Measurements from ENCODE around the gene DHX15.

The DHX15 gene

DNA sequence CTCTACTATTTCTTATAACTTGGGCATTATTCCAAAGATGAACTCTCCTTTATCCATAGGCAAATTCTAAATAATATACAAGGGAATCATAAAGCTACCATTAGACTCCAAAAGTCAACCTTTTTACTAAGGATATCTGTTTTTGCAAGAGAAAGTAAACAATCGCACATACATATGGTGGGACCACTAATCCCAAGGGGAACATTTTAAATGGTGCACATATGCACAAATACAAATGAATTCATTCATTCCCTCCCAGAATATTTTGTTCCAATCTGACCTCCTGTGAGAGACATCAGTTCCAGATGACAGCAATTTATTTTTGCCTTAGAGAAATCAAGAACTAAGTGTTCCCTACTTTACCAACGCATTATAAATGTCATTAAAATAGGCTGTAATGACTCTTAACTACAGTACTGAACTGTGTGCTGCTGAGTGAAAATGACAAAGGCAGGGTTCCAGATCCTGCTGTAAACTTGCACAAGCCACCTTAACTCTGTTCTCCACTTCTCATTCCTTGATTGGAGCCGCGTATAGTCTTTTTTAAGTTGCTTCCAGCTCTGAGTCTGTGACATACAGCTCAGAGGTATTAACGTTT lies 2.0 kb downstream of the DHX15 start:
- no peak for DNase-seq

DNA sequence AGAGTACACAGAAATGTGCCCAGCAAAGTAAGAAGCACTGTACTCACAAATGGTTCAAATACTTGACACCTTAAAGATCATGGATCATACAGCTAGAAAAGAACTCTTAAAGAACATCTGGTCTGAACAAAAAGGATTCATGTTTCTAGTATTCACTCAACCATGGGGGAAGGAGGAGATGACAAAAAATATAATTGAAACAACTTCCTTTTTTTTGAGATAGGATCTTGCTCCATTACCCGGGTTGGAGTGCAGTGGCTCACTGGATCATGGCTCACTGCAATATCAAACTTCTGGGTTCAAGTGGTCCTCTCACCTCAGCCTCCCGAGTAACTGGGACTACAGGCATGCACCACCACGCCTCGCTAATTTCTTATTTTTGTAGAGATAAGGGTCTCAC lies 6.0 kb downstream of the DHX15 start:
- DNase-seq = no peak

DNA sequence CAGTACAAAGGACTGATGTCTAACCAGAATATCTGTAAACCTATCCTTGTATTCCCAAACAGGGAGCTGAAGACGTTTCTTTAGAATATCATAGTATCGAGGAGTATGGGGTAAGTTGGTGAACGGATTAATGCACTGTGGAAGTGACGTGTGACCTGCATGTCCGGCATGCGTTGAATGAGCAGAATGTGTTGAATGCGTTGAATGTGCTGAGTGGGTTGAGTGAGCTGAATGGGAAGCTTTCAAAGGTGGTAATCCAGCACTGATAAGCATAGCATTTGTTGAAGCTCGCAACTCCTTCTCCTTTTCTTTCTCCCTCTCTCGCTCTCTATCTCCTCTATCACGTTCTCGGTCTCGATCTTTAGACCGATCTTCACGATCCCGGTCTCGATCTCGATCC lies 8.1 kb downstream of the DHX15 start:
- no peak for DNase-seq

DNA sequence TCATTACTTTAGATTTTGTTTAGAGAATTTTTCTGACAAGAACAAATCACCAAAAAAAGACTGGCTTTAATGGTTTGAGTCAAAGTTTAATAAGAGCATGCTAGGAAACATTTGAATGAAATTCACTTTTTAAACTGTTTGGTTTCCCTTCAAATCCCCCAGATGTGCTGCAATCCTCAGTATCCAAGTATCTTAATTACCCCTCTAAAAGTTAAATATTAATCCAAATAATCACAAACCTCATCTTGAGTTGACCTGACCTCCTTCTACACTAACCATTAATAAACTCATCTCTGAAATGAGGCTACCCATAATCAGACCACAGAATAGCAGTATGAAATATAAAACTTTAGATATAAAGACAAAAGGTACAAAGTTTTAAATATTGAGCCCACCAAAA lies 10.1 kb downstream of the DHX15 start:
- no peak for DNase-seq

DNA sequence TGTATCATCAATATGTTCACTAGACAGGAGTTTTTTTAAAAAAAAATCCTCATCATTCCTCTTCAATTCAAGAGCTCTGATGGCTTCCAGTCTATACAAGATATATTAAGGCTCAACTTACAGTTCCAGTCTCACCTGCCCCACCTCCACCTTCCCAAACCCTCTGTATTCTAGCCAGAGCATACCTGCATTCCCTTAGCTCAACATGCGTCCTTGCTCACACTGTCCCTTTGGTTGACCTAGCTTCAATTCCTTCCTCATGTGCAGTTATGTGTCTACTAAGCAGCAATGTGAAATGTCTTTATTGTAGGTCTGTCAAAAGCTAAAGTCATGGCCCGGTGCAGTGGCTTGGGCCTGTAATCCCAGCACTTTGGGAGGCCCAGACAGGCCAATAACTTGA lies 10.8 kb downstream of the DHX15 start:
- no peak for DNase-seq

DNA sequence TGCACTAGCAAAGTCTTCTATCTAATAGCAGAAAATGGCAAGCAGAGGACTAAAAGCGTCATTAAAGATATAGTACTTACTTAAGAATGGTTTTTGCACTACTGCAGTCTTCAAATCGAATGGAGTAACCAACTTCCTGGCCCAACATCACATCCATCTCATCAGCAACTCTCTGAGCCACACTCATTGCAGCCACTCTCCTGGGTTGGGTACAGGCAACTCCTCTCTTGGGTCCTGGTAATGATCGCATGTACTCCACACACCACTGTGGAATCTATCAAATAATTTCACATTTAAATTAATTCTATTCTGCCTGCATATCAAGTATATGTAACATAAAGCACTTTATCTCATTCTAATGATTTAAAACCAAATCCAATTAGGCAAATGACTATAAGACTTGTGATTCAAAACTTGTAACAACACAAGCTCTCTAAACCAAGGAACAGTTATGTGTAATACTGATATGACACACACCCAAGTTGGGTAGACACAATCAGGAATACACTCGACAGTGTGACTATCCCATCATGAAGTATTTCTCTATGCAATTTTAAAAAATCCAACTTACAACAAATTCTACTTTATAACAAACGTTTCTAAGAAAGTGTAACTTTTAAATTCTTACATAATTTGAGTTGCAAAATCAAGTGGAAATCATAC lies 13.6 kb downstream of the DHX15 start:
- DNase-seq = no peak

DNA sequence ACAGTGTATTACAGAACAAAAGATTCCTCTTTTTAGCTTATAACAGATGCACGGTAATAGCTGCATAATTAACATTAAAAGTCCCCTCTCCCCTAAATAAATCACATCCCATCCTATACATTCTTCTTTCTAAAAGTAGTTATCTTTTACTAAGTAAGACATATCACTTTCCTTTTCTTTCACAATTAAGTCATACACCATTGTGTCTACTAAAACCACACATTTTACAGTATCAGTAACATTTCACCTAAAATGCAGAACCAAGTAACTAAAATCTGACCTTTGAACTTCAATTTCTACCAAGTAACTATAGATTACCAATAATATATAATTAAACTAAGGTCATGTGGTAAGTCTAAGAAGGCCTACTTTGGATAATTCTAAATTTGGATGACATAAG lies 14.2 kb downstream of the DHX15 start:
- DNase-seq = no peak

DNA sequence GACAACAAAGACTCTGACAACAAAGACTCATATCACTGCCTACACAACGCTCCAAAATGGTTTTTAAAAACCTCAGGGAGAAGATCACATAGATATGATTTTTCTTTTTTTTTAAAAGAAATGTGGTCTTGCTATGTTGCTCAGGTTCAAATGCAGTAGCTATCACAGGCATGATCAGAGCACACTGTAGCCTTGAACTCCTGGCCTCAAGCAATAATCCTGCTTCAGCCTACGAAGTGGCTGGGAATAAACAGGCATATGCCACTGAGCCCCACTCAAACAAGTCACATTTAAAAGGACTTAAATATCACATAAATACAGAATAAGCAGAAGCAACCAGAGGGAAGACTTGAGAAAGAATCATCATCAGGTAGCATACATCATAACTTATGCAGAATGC lies 14.7 kb downstream of the DHX15 start:
- DNase-seq = no peak

DNA sequence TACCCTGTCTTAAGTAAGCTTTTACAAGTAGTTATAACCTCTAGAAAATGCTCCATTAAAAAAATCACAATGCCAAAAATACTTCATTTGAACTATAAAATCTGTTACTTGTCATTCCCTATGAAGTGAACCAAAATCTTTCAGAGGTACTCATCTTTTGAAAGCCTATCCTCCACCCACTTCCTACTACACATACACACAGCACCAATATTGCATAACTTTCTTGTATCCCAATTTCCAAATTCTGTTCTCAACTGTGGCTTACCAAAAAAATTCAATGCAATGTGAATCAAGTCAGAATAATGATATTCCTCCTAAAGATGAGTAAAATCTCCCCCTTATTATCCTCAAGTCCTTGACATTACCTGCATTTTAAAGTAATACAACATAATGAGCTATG lies 15.9 kb downstream of the DHX15 start:
- DNase-seq = no peak

DNA sequence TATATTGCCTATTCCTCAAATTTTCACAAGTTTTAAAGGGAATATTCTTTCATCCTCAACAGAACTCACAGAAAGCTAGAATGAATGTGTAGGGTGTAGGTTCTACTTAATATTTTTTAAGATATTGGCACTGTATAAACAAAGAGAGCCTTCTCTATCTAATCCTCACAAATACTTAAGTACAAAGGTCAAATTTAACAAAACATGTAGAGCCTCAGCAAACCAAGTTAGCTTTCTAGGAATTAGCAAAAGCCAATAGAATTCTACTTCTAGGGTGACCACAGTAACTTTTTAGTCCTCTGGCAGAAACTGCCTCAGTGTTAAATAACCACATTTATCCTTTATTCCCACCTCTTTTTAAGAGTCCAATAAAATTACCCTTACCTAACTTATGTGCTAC lies 19.3 kb downstream of the DHX15 start:
- DNase-seq = no peak

DNA sequence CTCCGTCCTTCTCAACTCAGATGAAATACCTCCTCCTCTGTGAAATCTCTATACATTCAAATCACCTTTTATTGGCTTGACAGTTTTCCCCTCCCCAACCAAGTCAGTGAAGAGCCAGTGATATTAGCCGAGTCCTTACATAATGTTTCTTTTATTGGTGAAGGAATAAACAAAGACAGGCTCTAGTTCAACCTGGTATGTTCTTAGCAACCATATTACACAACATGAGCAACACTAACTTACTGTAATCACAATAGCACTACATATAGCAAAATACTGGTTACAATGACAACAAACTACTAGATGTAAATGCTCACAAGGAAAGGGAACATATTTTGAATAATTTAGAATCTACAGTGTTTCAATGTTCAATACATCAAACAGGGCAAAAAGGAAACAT lies 19.9 kb downstream of the DHX15 start:
- DNase-seq = no peak

DNA sequence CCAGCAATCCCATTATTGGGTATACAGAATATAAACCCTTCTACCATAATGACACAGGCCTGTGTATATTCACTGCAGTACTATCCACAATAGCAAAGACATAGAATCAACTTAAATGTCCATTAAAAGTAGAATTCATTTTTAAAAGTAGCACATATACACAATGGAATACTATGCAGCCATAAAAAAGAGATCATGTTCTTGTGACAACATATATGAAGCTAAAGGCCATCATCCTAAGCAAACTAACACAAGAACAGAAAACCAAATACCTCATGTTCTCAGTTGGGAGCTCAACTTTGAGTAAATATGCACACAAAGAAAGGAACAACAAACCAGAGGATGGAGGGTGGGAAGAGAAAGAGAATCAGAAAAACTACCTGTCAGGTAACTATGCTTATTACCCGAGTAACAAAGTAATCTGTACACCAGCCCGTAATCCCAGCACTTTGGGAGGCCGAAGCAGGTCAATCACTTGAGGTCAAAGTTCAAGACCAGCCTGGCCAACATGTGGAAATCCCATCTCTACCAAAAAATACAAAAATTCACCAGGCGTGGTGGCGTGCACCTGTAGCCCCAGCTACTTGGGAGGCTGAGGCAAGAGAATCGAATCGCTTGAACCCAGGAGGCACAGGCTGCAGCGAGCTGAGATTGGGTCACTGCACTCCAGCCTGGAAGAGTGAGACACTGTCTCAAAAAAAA lies 22.8 kb downstream of the DHX15 start:
- DNase-seq = no peak

DNA sequence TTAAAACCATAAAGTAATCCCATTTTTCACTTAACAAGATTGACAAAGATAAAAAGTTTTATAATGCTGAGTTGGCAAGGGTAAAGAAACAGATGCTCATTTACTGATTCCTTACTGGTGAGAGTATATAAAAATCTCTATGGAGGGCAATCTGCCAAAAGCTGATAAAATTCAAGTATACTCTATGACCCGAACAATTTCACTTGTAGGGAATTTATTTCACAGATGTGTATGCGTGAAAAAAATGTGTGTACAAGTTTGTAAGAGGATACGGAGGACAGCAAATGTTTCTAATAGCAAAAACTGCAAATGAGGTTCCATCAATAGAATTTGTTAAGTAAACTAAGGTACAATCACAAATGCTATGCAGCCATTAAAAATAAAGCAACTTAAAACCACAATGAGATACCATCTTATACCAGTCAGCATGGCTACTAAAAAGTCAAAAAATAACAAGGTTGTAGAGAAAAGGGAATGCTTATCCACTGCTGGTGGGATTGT lies 23.4 kb downstream of the DHX15 start:
- DNase-seq = no peak

DNA sequence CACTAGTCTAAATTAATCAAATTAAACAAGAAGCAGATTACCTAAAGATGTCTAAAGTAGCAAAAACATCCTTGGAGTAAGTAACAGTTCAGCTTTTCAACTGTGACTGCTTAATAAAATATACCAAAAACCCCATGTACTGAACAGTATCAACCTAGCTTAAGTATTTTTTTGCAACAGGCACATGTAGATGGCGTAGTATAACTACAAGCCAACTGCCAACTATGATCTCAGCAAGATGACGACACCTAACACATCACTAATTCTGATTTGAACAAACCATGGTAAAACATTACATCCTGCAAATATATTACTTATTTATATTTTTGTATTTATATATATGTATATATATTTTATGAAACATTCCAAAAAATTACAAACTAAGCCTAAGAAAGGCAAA lies 24.5 kb downstream of the DHX15 start:
- no peak for DNase-seq

DNA sequence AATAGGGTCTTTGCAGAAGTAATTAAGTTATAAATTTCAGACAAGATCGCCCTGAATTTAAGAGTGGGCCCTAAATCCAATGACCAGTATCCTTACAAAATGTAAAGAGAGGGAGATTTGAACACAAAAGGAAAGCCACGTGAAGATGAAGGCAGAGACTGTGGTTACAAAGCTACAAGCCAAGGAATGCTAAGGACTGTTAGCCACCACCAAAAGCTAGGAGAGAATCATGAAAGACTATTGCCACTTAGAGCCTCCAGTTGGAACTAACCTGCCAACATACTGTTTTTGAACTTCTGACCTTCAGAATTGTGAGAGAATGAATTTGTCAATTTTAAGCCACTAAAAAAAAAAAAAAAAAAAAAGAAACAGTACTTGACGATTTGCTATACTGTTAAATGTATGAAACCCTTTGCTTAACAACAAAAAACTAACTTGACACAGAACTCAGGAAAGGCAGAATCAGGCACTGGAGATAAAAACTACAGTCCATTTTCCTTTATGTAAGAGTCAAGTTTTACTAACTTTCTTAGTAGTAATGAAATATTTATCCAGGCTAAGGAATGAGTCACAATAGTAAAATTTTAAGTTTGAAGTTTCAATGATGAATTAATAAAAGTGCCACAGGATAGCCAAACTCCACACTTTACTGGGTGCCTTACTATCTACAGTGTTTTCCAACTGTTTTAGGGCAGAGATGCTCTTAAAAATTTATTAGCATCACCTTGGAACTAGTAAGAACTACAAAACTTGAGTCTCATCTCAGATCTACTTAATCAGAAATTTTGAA lies 25.1 kb downstream of the DHX15 start:
- DNase-seq = no peak

DNA sequence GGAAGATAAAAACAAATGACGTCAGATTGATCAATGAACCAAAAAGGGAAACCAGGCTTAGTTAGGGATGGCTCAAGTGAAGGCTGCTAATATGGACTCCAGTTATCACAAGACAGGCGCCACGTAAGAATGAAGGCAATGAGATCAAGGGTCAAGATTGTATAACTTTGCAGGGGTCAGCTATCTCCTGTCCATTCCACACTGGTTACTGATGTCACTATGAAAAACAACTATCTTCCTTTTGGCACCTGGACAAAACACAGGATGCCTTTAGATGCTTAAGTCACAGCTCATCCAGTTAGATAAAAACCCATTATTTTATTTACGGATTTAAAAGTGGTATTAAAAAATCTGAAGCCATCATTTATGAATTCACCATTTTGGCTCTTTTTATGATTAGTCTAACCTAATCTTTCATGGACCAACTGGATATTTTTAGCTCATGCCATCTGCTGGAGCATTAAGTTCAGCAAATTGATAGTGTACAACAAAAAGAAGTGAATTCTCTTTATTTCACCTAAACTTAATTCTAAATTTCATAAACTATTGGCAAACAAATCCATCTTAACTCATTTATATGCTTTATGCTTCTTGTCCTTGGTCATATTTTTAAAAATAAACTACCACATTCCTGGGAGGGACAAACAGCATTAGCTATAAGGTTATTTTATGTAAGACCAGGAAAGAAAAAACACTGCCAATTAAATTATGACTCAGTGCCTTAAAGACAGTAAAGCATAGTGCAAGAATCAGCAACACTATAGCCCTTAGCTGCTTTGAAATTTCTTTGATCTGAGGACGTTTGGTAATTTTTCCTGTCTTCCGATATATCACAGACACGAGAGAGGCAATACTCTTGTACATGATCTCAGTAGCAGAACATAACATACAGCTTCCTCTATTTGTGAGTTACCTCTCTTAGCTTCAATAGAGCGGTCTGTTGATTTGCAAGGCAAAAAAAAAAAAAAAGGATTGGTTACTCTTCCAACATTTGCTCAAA lies 27.0 kb downstream of the DHX15 start:
- no peak for DNase-seq

DNA sequence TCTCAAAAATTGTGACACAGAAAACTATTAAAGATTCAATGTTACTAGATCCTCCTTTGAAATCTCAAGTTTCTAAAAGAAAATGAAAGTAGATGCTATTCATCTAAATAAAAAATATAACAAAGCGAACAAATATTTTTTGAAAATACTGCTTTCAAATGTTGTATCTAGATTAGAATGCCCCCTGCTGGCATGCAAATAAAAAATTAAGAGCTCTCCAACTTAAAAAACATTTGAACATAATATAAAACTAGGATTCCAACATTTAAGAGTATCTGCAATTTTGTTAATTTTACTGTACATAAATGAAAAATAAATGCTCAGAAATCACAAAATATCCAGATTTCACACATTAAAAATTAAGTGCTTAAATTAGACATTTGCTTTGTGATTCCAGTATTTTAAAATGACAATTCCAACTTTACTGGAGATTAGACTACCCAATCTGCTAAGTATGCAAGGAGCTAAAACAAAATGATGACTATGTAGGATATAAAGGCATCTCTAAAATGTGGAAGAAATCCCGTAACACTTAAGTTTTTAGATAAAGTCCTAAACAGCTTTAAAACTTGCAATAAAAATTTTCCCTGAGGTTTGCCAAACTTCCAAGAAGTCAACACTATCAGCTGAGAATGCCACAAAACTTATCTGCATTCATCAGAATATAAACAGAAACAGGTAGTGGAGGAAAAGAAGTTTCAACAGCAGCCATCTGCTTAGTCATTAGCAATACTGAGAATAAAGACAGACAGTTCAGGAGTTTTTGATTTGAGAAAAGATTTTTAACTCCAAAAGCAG lies 32.7 kb downstream of the DHX15 start:
- DNase-seq = no peak

DNA sequence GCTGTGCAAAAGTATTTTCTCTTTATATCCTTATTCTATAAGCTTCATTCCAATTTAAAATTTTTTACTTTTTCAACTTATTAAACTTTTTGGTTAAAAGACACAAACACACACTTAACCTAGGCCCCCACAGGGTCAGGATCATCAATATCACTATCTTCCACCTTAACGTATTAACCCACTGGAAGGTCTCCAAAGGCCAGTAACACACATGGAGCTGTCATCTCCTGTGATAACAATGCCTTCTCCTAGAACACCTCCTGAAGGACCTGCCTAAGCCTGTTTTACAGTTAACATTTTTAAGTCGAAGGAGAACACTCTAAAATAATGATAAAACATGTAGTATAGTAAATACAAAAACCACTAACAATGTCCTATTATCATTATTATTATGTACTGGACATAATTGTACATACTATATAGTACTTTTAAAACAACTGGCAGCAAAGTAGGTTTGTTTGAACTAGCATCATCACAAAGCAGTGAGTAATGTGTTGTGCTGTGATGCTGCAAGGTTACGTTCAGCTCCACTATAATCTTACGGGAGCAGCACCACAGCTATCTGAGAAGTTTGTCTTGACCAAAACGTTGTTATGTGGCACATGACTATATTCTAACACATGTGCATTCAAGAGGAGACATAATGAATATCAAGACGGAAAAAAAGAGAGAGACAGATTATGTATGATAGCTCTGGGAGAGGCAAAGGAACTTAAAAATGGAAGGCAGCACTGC lies 33.7 kb downstream of the DHX15 start:
- DNase-seq = no peak

DNA sequence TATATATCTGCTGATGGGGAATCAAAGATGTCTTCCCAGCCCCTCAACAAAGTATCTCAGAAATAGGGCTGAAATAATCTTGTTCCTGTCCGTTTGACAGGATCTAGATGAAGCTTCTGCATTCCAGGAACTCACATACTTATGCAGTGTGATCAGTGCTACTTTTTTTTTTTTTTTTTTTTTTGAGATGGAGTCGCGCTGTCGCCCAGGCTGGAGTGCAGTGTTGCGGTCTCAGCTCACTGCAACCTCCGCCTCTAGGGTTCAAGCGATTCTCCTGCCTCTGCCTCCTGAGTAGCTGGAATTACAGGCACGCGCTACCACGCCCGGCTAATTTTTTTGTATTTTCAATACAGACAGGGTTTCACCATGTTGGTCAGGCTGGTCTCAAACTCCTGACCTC lies 36.4 kb downstream of the DHX15 start:
- no peak for DNase-seq

DNA sequence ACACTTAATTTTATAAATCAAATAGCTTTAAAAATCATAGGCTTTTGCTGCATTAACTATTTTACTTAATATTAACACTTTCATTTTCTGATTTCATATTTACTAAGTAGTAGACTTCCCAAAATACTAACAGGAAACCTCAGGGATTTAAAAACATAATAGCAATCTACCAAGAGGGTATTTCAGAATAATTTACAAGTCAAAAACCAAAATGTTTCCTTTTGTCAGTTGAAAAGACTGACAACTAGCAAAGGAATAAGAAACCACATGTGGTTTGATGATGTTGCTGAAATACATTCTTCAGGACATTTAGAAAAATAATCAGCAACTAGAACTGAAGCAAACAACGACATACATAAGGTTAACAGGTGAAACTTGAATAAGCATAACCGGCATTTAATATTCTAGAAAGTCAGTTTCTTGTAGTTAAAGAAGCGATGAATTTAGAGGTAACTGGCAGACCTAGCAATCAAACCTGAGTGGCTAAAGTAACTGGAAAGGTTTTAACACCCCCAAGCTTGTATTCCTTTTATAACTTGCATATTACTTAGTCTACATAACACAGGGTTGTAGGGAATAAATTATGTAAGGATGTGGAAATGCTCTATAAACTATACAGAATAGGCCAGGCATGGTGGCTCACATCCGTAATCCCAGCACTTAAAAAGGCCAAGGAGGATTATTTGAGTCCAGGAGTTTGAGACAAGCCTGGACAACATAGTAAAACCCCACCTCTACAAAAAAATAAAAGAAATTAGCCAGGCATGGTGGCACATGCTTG lies 40.0 kb downstream of the DHX15 start:
- no peak for DNase-seq

All from GOT3 (cell line).